NT2/D1 (cell line): ENCODE results near the gene BRPF1.

Experiments used
- YY1 ChIP-seq: IDR thresholded peaks from 2 replicates; pipeline ENCODE4 v1.6.1; 2011; ENCODE audit not compliant: insufficient read length, insufficient read depth
- ZNF274 ChIP-seq: IDR thresholded peaks from 2 replicates; pipeline ENCODE4 v1.6.1; 2011; ENCODE audit warnings: mild to moderate bottlenecking, low read depth, low read length

DNA sequence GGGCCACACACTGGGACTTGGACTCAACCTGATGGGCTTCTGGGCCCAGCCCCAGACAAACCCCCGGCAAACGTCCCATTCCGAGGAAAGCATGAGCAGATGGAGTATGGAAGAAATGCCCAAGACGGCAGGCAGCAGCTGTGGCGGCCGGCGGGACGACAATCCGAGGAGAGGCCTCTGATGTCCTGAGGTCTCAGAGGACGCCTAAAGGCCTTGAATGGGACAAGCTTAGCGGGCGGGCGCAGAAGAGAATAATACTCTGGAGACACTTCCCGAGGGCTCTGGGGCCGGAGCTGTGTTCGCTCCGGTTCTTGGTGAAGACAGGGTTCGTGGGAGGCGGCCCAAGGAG, 17.7 kb downstream of the BRPF1 start:
- TF ChIP-seq YY1 (no peak), ZNF274 (no peak)
